ENCODE results near the gene FCRL2. TPM values are rescaled to one million over a fixed set of nuclear protein-coding genes. Genes with fewer than 3 reads are reported as not detected.

The FCRL2 gene
- total RNA-seq, 1 donor from 2014 or later: not detected

DNA sequence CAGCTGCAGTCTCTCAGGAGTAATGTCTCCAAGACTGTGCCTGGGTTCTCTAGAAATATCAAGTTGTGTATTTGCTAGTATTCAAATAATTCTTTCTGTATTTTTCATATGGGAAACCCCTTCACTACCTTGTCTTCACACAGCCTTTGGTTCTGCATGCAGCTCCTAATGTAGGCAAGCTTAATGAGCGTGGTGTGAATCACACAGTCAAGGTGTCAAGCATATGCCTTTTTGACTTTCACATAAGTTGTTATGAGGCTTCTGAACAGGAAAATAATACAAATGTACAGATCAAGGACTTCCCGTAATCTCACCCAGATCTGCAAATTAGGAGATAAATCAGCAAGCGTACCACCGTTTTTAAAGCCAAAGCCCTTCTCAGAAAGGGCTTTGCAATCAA lies 76.2 kb downstream of the FCRL2 start, which contains the start of gene FCRL3:
TSS of gene FCRL3 (minus strand) at position 38 of the 400 bp plus-strand sequence. CDS start 280 bp downstream, outside the sequence.
- H3K27me3 ChIP-seq (ENCODE audit: low read depth): peaks cover 26% of the 10 kb centered on the region
- TF ChIP-seq, protein P1, sequence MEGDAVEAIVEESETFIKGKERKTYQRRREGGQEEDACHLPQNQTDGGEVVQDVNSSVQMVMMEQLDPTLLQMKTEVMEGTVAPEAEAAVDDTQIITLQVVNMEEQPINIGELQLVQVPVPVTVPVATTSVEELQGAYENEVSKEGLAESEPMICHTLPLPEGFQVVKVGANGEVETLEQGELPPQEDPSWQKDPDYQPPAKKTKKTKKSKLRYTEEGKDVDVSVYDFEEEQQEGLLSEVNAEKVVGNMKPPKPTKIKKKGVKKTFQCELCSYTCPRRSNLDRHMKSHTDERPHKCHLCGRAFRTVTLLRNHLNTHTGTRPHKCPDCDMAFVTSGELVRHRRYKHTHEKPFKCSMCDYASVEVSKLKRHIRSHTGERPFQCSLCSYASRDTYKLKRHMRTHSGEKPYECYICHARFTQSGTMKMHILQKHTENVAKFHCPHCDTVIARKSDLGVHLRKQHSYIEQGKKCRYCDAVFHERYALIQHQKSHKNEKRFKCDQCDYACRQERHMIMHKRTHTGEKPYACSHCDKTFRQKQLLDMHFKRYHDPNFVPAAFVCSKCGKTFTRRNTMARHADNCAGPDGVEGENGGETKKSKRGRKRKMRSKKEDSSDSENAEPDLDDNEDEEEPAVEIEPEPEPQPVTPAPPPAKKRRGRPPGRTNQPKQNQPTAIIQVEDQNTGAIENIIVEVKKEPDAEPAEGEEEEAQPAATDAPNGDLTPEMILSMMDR (IDR thresholded peaks at IDR 0.05; ENCODE audit: borderline replicate concordance): no peak
- H3K4me3 ChIP-seq: no peak within 1 kb of the TSS
- intact Hi-C loops (cut with micrococcal nuclease): no loop called here
- no peaks in the 10 kb centered on the region for H3K9me3 ChIP-seq (replicated peaks)
- no peaks in the 10 kb centered on the region for H3K36me3 ChIP-seq
- no peak for DNase-seq
- no peak within 1 kb of the TSS for H3K27ac ChIP-seq (replicated peaks)
- no peaks in the 10 kb centered on the region for H3K4me1 ChIP-seq

DNA sequence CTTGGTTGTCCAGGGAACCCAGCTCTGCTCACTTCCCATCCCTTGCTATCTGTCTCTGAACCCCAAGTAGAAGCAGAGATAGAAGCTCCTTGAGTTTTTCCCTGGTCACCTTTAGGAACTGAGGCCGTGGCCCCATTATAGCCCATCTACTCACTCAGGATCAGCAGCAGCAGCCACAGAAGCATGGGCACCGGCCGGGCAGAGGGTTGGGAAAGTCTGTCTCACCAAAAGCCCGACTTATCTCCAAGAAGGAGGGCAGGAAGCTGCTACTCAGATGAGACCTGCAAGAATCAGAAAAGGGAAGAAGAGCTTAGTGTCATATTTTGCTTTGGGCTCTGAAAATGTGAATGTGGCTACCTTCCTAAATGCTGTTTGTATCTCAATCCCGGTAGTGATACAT lies 76.6 kb downstream of the FCRL2 start:
- no peak overlapping the region for H3K27ac ChIP-seq (replicated peaks)
- no peaks in the 10 kb centered on the region for H3K4me1 ChIP-seq
- no peak overlapping the region for H3K4me3 ChIP-seq
- TF ChIP-seq, protein P1 (IDR thresholded peaks at IDR 0.05; ENCODE audit: borderline replicate concordance): no peak
- H3K27me3 ChIP-seq (ENCODE audit: low read depth): peaks cover 30% of the 10 kb centered on the region
- no peak for DNase-seq
- H3K36me3 ChIP-seq: no peaks in the 10 kb centered on the region
- intact Hi-C loops (cut with micrococcal nuclease): no loop called here
- no peaks in the 10 kb centered on the region for H3K9me3 ChIP-seq (replicated peaks)

DNA sequence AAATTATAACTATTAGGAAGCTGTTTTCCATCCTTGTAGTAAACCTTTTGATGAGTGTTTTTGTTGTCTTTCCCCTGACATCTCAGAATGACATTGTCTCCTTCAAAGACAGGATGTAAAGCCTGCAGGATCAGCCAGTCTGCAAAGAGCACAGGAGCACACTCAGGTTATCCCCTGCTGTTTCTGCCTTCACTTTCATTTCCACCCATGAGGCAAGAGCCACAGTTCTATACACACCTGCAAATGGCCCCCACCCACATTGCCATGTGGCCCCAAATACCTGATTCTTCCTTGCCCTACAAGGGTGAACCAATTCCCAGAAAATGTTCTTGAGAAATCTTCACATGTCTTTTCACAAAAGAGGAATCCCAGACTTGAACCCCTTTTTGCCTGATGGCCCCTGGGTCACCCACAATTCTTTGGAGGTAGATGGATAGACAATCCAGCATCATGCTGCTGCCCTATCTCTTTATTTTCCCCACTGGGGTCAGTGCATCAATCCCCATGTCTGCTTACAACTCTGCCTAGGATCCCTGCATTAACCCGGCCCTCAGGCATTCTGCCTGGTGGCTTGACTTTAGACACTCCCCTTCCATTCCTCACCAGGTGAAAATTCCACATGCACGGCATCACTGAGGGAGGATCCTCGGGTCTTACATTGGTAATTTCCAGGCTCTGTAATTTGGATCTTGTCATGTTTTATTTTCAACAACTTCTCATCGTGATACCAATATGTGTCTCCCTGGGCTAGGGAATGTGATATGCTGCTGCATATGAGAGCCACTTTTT lies 79.0 kb downstream of the FCRL2 start:
- Histone ChIP-seq H3K4me3 (no peak overlapping the region), H3K9me3 (replicated peaks) (no peaks in the 10 kb centered on the region), H3K36me3 (no peaks in the 10 kb centered on the region), H3K4me1 (no peaks in the 10 kb centered on the region), H3K27me3 (ENCODE audit: low read depth) (peaks cover 32% of the 10 kb centered on the region), H3K27ac (replicated peaks) (no peak overlapping the region)
- no peak for DNase-seq
- TF ChIP-seq, protein P1 (IDR thresholded peaks at IDR 0.05; ENCODE audit: borderline replicate concordance): no peak
- intact Hi-C loops (cut with micrococcal nuclease): no loop called here

DNA sequence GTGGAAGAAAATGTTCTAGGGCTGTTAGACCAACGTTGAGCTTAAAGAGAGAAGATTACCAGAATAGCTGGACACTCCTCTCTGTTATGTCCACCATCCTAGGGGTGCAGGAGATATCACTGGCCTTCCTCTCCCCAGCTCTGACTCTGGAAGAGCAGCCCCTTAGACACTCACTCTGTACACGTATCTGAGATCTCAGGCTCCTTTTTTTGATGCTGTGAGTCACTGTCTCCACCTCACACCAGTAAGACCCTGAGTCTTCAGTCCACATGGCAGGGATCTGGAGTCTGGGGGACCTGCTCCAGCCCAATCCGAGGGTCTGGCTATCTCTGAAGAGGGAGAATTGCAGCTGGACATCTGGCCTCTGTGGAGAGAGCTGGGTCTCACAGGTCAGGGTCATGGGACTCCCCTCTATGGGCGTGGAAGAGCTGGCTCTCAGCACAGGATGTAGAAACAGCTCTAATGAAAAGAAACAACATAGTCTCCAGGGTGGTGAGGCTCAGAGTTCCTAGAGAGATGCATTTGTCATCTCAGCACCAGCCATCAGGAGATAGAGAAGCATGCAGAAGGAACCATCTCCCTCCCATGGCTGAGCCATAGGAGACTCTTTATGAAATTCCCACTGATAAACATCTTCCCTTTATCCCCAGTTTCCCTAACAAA lies 79.8 kb downstream of the FCRL2 start:
- TF ChIP-seq, protein P1 (IDR thresholded peaks at IDR 0.05; ENCODE audit: borderline replicate concordance): no peak
- Histone ChIP-seq H3K9me3 (replicated peaks) (no peaks in the 10 kb centered on the region), H3K36me3 (no peaks in the 10 kb centered on the region), H3K27ac (replicated peaks) (no peak overlapping the region), H3K27me3 (ENCODE audit: low read depth) (peaks cover 32% of the 10 kb centered on the region), H3K4me1 (no peaks in the 10 kb centered on the region), H3K4me3 (no peak overlapping the region)
- intact Hi-C loops (cut with micrococcal nuclease): no loop called here
- no peak for DNase-seq

Other genes starting within 250 kb of the FCRL2 start
- not detected for gene FCRL5, start 224.6 kb downstream of the FCRL2 start, total RNA-seq
- gene FCRL4, start 179.0 kb downstream of the FCRL2 start, total RNA-seq: not detected
- gene FCRL3, start 76.4 kb downstream of the FCRL2 start, total RNA-seq: 0.08 TPM
- gene FCRL1, start 43.0 kb upstream of the FCRL2 start, total RNA-seq: not detected
- 0.52 TPM for gene CD5L, start 64.7 kb upstream of the FCRL2 start, total RNA-seq
- 7.3 TPM for gene KIRREL1, start 216.5 kb upstream of the FCRL2 start, total RNA-seq